ENCODE measurements around the gene NPM1.
"Not testable (repeated sequence)": the region's sequence is repeated elsewhere in the genome, so short reads cannot be mapped to it uniquely, and the experiment has no call there.

GRCh38 chr5:171398660-171399059 lies 11.0 kb downstream of the NPM1 start:
- not testable (repeated sequence) for TF ChIP-seq CTCF (IDR thresholded peaks at IDR 0.05; ENCODE audit: low read depth, low read length); EZH2phosphoT487 (IDR thresholded peaks at IDR 0.05; ENCODE audit: low read depth)
